ENCODE results near the gene WNK2.

The WNK2 gene

GRCh38 chr9:93205896-93206575 is 22.1 kb downstream of the WNK2 start:
- H3K9me3 ChIP-seq (ENCODE audit: control insufficient read depth, insufficient read depth, low read depth, low read length) = no peaks in the 10 kb centered on the region
- H3K4me3 ChIP-seq (ENCODE audit: low read depth, low read length) = no peak overlapping the region
- POLR2A ChIA-PET = no interaction called here
- CTCF ChIA-PET = no interaction called here
- H3K36me3 ChIP-seq (ENCODE audit: control insufficient read depth in 2 of 2, insufficient read depth in 1 of 2, low read length in 2 of 2) = peaks cover 0 to 2% of the 10 kb centered on the region in 2 experiments; a peak in 1 of 3 replicates
- no peak for TF ChIP-seq ZNF596 (tag by site-specific recombination; IDR thresholded peaks at IDR 0.05)
- TF ChIP-seq ZSCAN5A (tag by site-specific recombination; IDR thresholded peaks at IDR 0.05) = no peak
- no peak for TF ChIP-seq ZNF76 (tag by site-specific recombination; IDR thresholded peaks at IDR 0.05; ENCODE audit: borderline replicate concordance, low read depth)
- TF ChIP-seq PRDM1 (tag by site-specific recombination; IDR thresholded peaks at IDR 0.05) = no peak
- TF ChIP-seq ZNF416 (tag by site-specific recombination; IDR thresholded peaks at IDR 0.05) = no peak
- H3K27ac ChIP-seq (ENCODE audit: extremely low read depth, low read depth, low read length) = no peak overlapping the region
- peaks cover 9% of the 10 kb centered on the region for H3K4me1 ChIP-seq (ENCODE audit: control insufficient read depth, insufficient read depth, low read length)

DNA sequence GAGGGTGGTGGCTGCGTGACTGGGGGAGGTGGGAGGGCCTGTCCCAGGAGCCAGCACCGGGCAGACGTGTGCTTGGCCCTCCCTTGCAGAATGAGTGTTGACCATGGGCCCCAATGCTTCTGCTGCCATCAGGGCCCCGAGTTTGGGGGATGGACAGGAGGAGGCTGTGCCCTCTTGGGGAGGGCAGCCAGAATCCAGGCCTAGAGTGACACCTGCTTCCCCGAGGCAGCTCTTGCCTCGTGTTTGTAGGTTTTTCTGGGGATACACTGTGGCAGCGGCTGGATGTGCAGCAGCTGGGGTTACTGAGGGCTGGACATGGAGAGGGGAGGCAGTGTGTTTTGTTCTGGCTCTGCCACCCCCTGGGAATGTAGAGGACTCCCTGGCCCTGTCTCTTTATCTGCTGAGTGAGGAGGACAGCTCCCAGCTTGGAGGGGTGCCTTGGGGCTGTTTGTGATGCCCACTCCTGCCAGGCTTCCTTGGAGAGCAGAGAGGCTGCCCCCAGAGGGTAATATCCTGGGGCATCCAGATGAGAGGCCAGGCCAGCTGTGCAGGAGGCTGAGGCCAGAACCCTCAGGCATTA is 22.7 kb downstream of the WNK2 start:
- ChIA-PET POLR2A (no interaction called here), CTCF (no interaction called here)
- Histone ChIP-seq H3K9me3 (ENCODE audit: control insufficient read depth, insufficient read depth, low read depth, low read length) (no peaks in the 10 kb centered on the region), H3K4me1 (ENCODE audit: control insufficient read depth, insufficient read depth, low read length) (peaks cover 9% of the 10 kb centered on the region), H3K27ac (ENCODE audit: extremely low read depth, low read depth, low read length) (no peak overlapping the region), H3K4me3 (ENCODE audit: low read depth, low read length) (no peak overlapping the region), H3K36me3 (ENCODE audit: control insufficient read depth in 2 of 2, insufficient read depth in 1 of 2, low read length in 2 of 2) (peaks cover 0 to 4% of the 10 kb centered on the region in 2 experiments; a peak in 1 of 3 replicates)
- TF ChIP-seq ZIC2 (tag by site-specific recombination; IDR thresholded peaks at IDR 0.05) = peak; percentile 13; the same call in 1 of the 2 replicates
- no peak for TF ChIP-seq ZNF433 (tag by site-specific recombination; IDR thresholded peaks at IDR 0.05; ENCODE audit: low read depth)

GRCh38 chr9:93207326-93207814 is 23.4 kb downstream of the WNK2 start:
- H3K4me1 ChIP-seq (ENCODE audit: control insufficient read depth, insufficient read depth, low read length) = peaks cover 9% of the 10 kb centered on the region
- CTCF ChIA-PET = interaction anchor here (0.6 to 0.7 kb wide), 2 partner anchors 52 to 99 kb away, joined by 3 to 6 read pairs; no protein-coding TSS in a partner anchor
- TF ChIP-seq ZNF404 (tag by site-specific recombination; IDR thresholded peaks at IDR 0.05) (no peak), ZNF449 (tag by site-specific recombination; IDR thresholded peaks at IDR 0.05) (peak; percentile 93), EGR2 (tag by site-specific recombination; IDR thresholded peaks at IDR 0.05; ENCODE audit: low read depth) (no peak), SCRT2 (tag by site-specific recombination; IDR thresholded peaks at IDR 0.05) (peak; percentile 17; the same call in 1 of the 2 replicates)
- no peak overlapping the region for H3K4me3 ChIP-seq (ENCODE audit: low read depth, low read length)
- H3K36me3 ChIP-seq (ENCODE audit: control insufficient read depth in 2 of 2, insufficient read depth in 1 of 2, low read length in 2 of 2) = peaks cover 0 to 4% of the 10 kb centered on the region in 2 experiments; a peak in 1 of 3 replicates
- no peak overlapping the region for H3K27ac ChIP-seq (ENCODE audit: extremely low read depth, low read depth, low read length)
- H3K9me3 ChIP-seq (ENCODE audit: control insufficient read depth, insufficient read depth, low read depth, low read length) = no peaks in the 10 kb centered on the region
- POLR2A ChIA-PET = no interaction called here

DNA sequence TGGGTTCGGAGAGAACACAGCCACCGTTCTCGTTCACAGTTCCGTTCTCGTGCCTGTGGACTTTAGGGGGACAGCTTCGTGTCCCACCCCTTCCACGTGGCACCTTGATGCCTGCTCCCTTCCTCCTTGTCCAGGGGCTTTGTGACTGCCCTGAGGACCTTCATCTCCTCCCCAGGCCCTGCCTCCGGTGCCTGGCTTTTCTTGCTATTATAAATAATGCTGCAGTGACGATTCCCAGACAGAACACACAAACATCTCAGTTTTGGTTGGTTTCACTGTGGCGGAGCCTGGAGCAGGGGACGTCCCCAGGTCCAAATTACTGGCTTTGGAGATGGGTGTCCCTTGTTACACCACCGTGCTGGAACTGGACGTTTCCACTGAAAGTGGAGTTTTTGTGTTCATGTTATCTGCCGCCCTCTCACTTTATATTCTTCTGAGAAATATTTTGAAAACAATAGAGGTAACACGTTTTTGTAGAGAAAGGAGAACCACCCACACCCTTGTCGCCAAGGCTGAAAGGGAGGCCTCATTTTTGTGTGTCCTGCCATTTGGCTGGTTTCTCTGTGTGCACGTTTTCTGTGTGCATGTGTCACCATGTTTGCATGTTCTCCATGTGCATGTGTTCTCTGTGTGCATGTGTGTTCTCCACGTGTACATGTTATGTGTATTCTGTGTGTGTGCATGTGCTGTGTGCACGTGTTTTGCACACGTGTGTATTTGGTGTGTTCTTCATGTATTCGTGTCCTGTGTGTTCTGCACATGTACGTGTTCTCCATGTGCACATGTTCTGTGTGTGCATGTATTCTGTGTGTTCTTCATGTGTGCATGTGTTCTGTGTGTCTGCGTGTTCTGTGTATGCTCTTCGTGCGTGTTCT is 24.2 kb downstream of the WNK2 start:
- TF ChIP-seq GLI2 (tag by site-specific recombination; IDR thresholded peaks at IDR 0.05; ENCODE audit: borderline replicate concordance, low read depth) (no peak), MZF1 (tag by site-specific recombination; IDR thresholded peaks at IDR 0.05; ENCODE audit: borderline replicate concordance) (no peak), ZSCAN30 (tag by site-specific recombination; IDR thresholded peaks at IDR 0.05) (no peak), ZBTB17 (tag by site-specific recombination; IDR thresholded peaks at IDR 0.05) (no peak), ZXDB (tag by site-specific recombination; IDR thresholded peaks at IDR 0.05) (no peak), ZNF449 (tag by site-specific recombination; IDR thresholded peaks at IDR 0.05) (no peak), MEIS1 (CRISPR knock-in tag; IDR thresholded peaks at IDR 0.05; ENCODE audit: borderline replicate concordance) (no peak), ZNF416 (tag by site-specific recombination; IDR thresholded peaks at IDR 0.05) (no peak)
- Histone ChIP-seq H3K4me3 (ENCODE audit: low read depth, low read length) (no peak overlapping the region), H3K9me3 (ENCODE audit: control insufficient read depth, insufficient read depth, low read depth, low read length) (no peaks in the 10 kb centered on the region), H3K36me3 (ENCODE audit: control insufficient read depth in 2 of 2, insufficient read depth in 1 of 2, low read length in 2 of 2) (peaks cover 0 to 4% of the 10 kb centered on the region in 2 experiments; a peak in 1 of 3 replicates), H3K27ac (ENCODE audit: extremely low read depth, low read depth, low read length) (no peak overlapping the region), H3K4me1 (ENCODE audit: control insufficient read depth, insufficient read depth, low read length) (peaks cover 9% of the 10 kb centered on the region)
- POLR2A ChIA-PET = no interaction called here
- CTCF ChIA-PET = interaction anchor here (0.6 to 0.9 kb wide), 3 partner anchors 9 to 98 kb away, joined by 3 to 6 read pairs (median 3); no protein-coding TSS in a partner anchor

All from HEK293 (cell line).